Psoas muscle (tissue), 8 donors: ENCODE measurements around the gene SLC6A8. TPM values are rescaled to one million over a fixed set of nuclear protein-coding genes. Genes with fewer than 3 reads are reported as not detected.

Experiments used
- ATAC-seq, 4 donors: fragments of 200-7000 bp; cut with Tn5 transposase; one replicate each; pipeline ENCODE4 v1.9.1; 2020; ENCODE audit warnings: moderate library complexity in 3 of 4, mild to moderate bottlenecking in 2 of 4
- DNase-seq, 2 donors: peaks; one replicate each; pipeline ENCODE4 v3.0.0-alpha.2; 2020
- H3K27ac ChIP-seq: fragments of 200-600 bp; one replicate; pipeline ENCODE4 v1.8.0; 2022
- H3K27me3 ChIP-seq, 3 donors: fragments of 200-600 bp in 1 of 3; one replicate each; pipeline versions ENCODE4 v1.6.1 to v1.8.0; 2013 to 2022; ENCODE audit warnings: low read length in 2 of 3, mild to moderate bottlenecking in 2 of 3, moderate library complexity in 1 of 3; ENCODE audit not compliant: insufficient read depth in 3 of 3
- H3K36me3 ChIP-seq, 2 donors: fragments of 200-600 bp in 1 of 2; one replicate each; pipeline versions ENCODE4 v1.6.1 to v1.8.0; 2013 to 2022; ENCODE audit warnings: low read depth in 1 of 2, mild to moderate bottlenecking in 1 of 2, moderate library complexity in 1 of 2; ENCODE audit not compliant: insufficient read depth in 1 of 2
- H3K4me1 ChIP-seq: fragments of 200-600 bp; one replicate; pipeline ENCODE4 v1.8.0; 2022
- H3K4me3 ChIP-seq: fragments of 200-600 bp; one replicate; pipeline ENCODE4 v1.8.0; 2022; ENCODE audit warnings: mild to moderate bottlenecking
- H3K9me3 ChIP-seq: fragments of 200-600 bp; one replicate; pipeline ENCODE4 v1.8.0; 2022
- WGBS, 3 donors: extraction: QIAGEN DNeasy Blood & Tissue Kit; methylation state at CpG; one replicate each; pipeline versions ENCODE4 v1.1.6 to v1.1.7; 2013; 5-methylcytosine and 5-hydroxymethylcytosine counted together
- intact Hi-C, 2 donors: fragments of 100-400 bp; cut with DNase I; formaldehyde crosslinking; loops; one replicate each; pipeline versions ENCODE4 v1.11.0 to v1.14.2; 2022
- polyA plus RNA-seq, 3 donors: library from polyadenylated mRNA; stranded (reverse); fragments of 200-250 nt; gene quantifications; one replicate each; pipeline ENCODE4 v1.2.3, GENCODE V29; 2013
- total RNA-seq, 4 donors: library from RNA; stranded (reverse); fragmentation: NEBNext Ultra II Directional in 2 of 4; extraction: Animal tissue kit (Norgen Biotek cat#: 25700) in 2 of 4; gene quantifications; one replicate each; pipeline versions ENCODE4 v1.2.1 to v1.2.4, GENCODE V29; 2021 to 2023
- TF ChIP-seq, protein P1 (sequence below): fragments of 200-600 bp; IDR thresholded peaks from one replicate; pipeline ENCODE4 v1.8.0; 2022; ENCODE audit warnings: antibody characterized with exemption
- donor health status: healthy with polysubstance abuse.
- donor health status: DM: no; HTN: no; CAD: no; lungs with moderate emphysema.
- donor health status: Bipolar disorder and iron deficiency.
- donor health status: healthy.
- donor health status: DM: yes; HTN: yes; CAD: no.
- donor health status: DM: no; HTN: no; CAD: no.
- donor health status: DM: no; HTN: no; CAD: no.
- donor health status: DM: yes; HTN: yes; CAD: no.

Gene SLC6A8
- total and polyA plus RNA-seq, 7 donors: 82.2 to 256 (median 104) TPM

DNA sequence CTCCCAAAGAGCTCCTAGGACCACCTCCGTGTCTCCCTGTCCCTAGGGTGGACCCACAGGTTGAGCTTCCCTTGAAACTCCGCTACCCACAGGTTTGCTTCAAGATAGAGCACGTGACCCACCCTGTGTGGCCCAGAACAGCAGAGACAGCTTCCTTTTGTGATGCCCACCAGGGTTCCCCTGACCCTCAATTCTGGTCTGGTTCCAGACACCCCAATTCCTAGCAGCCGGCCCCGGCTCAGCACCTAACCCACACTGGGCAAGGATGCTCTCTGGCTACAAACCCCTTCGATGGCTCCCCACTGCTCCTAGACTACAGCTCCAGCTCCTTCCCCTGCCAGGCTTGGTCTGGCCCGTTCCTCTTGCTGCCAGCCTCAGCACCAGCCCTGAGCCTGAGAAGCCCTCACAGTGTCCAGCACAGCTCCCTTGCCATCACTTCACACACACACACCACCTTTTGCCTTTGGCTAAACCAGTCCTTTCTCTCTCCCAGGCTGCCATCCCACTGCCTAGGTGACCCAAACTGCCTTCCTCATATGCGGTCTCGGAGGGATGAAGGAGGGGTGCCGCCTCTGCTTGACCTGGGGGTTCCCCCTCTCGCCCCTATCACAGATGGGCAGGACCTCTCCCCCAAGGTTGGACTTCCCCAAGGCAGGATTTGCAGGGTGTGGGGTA, 20.3 kb upstream of the SLC6A8 start:
- Histone ChIP-seq H3K27me3 (peaks cover 0 to 23% (median 0%) of the 10 kb centered on the region in 3 donors), H3K27ac (no peak overlapping the region), H3K9me3 (no peaks in the 10 kb centered on the region), H3K4me3 (no peak overlapping the region), H3K36me3 (no peaks in the 10 kb centered on the region), H3K4me1 (no peaks in the 10 kb centered on the region)
- TF ChIP-seq, protein P1, sequence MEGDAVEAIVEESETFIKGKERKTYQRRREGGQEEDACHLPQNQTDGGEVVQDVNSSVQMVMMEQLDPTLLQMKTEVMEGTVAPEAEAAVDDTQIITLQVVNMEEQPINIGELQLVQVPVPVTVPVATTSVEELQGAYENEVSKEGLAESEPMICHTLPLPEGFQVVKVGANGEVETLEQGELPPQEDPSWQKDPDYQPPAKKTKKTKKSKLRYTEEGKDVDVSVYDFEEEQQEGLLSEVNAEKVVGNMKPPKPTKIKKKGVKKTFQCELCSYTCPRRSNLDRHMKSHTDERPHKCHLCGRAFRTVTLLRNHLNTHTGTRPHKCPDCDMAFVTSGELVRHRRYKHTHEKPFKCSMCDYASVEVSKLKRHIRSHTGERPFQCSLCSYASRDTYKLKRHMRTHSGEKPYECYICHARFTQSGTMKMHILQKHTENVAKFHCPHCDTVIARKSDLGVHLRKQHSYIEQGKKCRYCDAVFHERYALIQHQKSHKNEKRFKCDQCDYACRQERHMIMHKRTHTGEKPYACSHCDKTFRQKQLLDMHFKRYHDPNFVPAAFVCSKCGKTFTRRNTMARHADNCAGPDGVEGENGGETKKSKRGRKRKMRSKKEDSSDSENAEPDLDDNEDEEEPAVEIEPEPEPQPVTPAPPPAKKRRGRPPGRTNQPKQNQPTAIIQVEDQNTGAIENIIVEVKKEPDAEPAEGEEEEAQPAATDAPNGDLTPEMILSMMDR: no peak
- ATAC-seq (peak in 1 of 4 donors; percentile 17), DNase-seq (no peak)
- WGBS, 3 donors: 54 to 67% (median 56%) methylated on average over 10 to 11 of the region's 11 CpGs
- intact Hi-C loops: loop anchor here (5.0 to 10.0 kb wide), 5 partner anchors 55 to 723 kb away; no protein-coding TSS in a partner anchor

DNA sequence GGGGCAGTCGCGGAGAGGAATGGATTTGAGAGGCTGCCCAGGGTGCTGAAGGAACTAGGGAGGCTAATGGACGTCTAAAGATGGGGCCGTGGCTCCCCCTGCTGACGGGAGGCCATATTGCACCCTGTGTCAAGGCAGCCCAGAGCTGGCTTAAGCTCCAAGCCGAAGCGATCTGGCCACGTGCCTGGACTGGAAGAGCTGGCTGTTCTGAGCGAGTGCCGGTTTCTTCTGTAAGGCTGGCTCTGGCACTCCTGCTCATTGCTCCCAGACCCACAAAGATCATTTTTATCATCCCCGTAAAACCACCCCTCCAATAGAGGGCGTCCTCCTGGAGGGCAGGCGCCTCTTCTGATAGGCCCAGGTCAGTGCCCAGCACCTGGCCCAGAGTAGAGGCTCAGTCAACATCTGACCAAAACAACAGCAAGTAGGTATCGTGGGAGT, 19.8 kb upstream of the SLC6A8 start:
- Histone ChIP-seq H3K4me3 (no peak overlapping the region), H3K9me3 (no peaks in the 10 kb centered on the region), H3K27me3 (peaks cover 0 to 18% (median 0%) of the 10 kb centered on the region in 3 donors), H3K4me1 (no peaks in the 10 kb centered on the region), H3K36me3 (no peaks in the 10 kb centered on the region), H3K27ac (no peak overlapping the region)
- 18 to 36% (median 23%) methylated on average over 13 to 14 of the region's 14 CpGs for WGBS, 3 donors
- TF ChIP-seq, protein P1: peak; percentile 69
- ATAC-seq (peak; percentile 82 to 94 (median 84)), DNase-seq (peak; percentile 80 to 91)
- intact Hi-C loops: loop anchor here (5.0 to 10.0 kb wide), 5 partner anchors 56 to 723 kb away; no protein-coding TSS in a partner anchor

DNA sequence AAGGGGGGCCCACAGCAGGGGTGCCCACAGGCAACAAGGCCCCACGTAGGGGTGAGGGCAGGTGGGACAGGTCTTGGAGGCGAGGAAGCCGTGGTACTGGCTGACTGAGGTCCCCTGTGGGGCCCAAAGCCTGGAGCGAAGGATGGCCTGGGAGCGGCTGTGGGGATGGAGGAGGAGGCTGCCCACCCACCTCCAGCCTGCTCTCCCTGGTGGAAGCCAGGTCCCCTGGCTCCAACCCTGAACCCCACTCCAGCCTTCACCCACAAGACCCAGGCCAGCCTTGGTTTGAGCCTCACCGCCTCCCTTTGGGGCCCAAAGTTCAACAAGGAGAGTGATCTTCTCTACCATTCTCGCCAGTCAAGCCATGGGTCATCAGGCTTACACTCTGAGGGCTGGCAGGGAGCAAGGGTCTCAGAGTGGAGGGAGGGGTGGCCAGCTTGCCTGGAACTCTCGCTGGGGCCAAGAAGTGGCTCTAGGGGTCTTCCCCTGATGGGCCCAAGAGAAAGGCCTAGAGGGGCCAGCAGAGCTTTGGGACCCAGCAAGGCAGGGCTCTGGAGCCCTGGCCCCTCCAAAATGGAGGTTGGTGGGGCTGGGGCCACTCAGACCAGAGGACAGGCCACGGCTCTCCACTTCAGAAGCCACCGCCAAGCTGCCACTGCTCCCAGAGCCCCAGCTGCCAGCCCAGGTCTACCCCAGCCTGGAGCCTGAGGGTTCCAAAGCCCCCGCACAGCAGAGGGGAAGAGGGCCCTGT, 19.1 kb upstream of the SLC6A8 start:
- TF ChIP-seq, protein P1: no peak
- peaks cover 0 to 16% (median 0%) of the 10 kb centered on the region in 3 donors for H3K27me3 ChIP-seq
- WGBS, 3 donors: 85 to 88% (median 86%) methylated on average over 6 to 11 of the region's 11 CpGs
- no peak overlapping the region for H3K4me3 ChIP-seq
- ATAC-seq (peak in 1 of 4 donors; percentile 16), DNase-seq (no peak)
- H3K9me3 ChIP-seq: no peaks in the 10 kb centered on the region
- no peaks in the 10 kb centered on the region for H3K36me3 ChIP-seq
- H3K4me1 ChIP-seq: no peaks in the 10 kb centered on the region
- no peak overlapping the region for H3K27ac ChIP-seq
- intact Hi-C loops: loop anchor here (5.0 to 10.0 kb wide), 5 partner anchors 56 to 724 kb away; no protein-coding TSS in a partner anchor

DNA sequence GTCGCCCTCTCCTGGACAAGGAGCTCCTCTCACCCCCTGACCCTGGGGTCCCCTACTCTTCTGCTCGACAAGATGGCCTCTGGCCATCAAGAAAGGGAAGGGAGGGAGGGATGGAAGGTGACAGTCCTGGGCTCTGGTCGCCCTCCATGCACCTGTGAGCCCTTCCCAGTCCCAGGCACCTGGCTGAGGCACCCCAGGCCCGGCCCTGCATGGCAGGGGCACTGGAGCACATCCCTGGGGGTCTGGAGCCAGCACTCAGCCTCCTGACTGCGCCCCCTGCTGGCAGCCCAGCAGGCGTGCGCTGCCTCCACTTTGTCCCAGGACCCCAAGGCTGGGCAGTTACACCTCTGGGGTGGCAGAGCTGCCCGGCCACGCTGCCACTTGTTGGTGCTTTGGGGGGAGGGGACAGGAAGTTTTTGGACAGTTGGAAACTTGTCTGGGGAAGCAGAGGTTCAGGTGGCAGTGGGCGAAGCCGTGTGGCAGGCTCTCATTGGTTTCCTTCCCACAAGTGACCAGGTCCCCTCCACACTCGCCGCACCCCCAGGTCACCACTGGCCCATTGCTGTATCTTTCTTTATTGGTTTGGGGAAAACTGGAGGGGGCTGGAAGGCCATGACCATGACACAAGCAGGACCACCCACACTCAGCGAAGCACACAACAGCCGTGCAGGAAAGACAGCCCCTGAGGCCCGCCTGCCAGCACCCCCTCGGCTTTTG, 18.4 kb upstream of the SLC6A8 start:
- TF ChIP-seq, protein P1: peak; percentile 66
- ATAC-seq: peak in 2 of 4 donors; percentile 33 to 62
- DNase-seq: no peak
- intact Hi-C loops: loop anchor here (5.0 to 10.0 kb wide), 5 partner anchors 57 to 725 kb away; no protein-coding TSS in a partner anchor
- Histone ChIP-seq H3K36me3 (no peaks in the 10 kb centered on the region), H3K9me3 (no peaks in the 10 kb centered on the region), H3K27ac (no peak overlapping the region), H3K4me3 (no peak overlapping the region), H3K27me3 (peaks cover 0 to 18% (median 3%) of the 10 kb centered on the region in 3 donors), H3K4me1 (no peaks in the 10 kb centered on the region)
- WGBS, 3 donors: 60 to 72% (median 62%) methylated on average over 5 to 17 of the region's 17 CpGs
